Tibial nerve (tissue), 4 donors: ENCODE data around the gene SOX12.

Experiments used
- CTCF ChIP-seq, 5 experiments: fragments of 200-600 bp in 3 of 5; fragments of 450-650 bp in 2 of 5; sonication (generic) in 3 of 5; IDR thresholded peaks; one replicate each; pipeline ENCODE4 v1.5.1; 2016 to 2019; ENCODE audit warnings: antibody characterized with exemption in 5 of 5, mild to moderate bottlenecking in 3 of 5, moderate library complexity in 2 of 5
- EP300 ChIP-seq, 2 donors: sonication (generic); formaldehyde crosslinking; IDR thresholded peaks; one replicate each; pipeline ENCODE4 v1.6.1; 2017; ENCODE audit warnings: antibody characterized with exemption in 2 of 2, mild to moderate bottlenecking in 1 of 2
- POLR2A ChIP-seq, 2 donors: fragments of 450-650 bp; IDR thresholded peaks; one replicate each; pipeline ENCODE4 v1.6.1; 2017; ENCODE audit warnings: antibody characterized with exemption in 2 of 2, mild to moderate bottlenecking in 2 of 2, moderate library complexity in 2 of 2

GRCh38 chr20:297098-297924 is 28.0 kb upstream of the SOX12 start, which contains the start of gene ZCCHC3:
- TF ChIP-seq CTCF (IDR thresholded peaks at IDR 0.05) (peak in 2 of 5 experiments; percentile 17 to 47), EP300 (IDR thresholded peaks at IDR 0.05) (peak; percentile 51 to 90), POLR2A (IDR thresholded peaks at IDR 0.05) (peak; percentile 27 to 71)
